ENCODE results near the gene C10orf143. TPM values are rescaled to one million over a fixed set of nuclear protein-coding genes. Genes with fewer than 3 reads are reported as not detected.

The C10orf143 gene
- total and polyA plus RNA-seq, 2 of the 8 experiments (the other 6 are each of a cell fraction or from before 2014, with no cell fraction given): 1.6 to 2.0 TPM

DNA sequence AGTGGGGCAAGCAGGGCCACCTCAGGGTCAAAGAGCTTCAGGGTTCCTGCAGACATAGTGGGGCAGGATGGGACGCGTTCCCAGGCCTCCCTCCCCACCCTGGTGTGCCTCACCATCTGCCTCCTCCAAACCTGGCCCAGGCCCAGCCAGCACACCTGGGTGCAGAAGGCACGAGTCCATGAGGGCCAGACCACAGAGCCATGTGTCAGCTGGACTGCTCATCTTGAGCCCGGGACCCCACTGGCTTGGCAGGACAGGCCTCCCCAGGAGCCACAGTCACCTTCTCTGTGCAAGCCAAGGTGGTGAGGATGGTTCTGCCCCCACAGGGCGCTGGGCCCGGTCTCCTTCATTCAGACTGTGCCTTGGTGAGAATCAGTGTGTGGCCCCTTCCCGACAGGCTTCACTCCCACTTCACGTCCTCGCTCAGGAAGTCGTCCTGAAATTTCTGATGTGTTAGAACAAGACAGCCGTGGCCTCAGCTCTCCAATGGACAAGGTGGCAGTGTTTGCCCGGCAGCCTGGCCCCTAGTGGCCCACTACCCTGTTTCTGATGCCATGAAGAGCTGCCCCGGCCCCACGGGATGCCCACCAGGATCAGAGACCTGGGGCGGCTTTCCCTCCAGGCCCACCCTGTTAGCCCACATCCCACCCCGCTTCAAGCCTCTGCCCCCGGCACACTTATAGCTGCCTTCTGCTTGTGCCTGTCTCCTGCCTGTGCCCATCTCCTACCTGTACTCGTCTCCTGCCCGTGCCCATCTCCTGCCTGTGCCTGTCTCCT lies 87.0 kb downstream of the C10orf143 start (continued):
- TF ChIP-seq HDAC2 (IDR thresholded peaks at IDR 0.05; ENCODE audit: borderline replicate concordance in 1 of 2, low read depth in 2 of 2, low read length in 2 of 2) (no peak), HDAC6 (IDR thresholded peaks at IDR 0.05; ENCODE audit: low read depth, low read length) (no peak), TEAD4 (IDR thresholded peaks at IDR 0.05; ENCODE audit: low read depth, low read length) (no peak), SIX5 (IDR thresholded peaks at IDR 0.05; ENCODE audit: low read depth, low read length) (no peak), BRCA1 (IDR thresholded peaks at IDR 0.05; ENCODE audit: low read depth, low read length) (no peak), RAD21 (IDR thresholded peaks at IDR 0.05 in 1 of 2, conservative IDR thresholded peaks at IDR 0.05 in 1 of 2; ENCODE audit: low read depth in 2 of 2, low read length in 2 of 2) (no peak), RBBP5 (IDR thresholded peaks at IDR 0.05; ENCODE audit: borderline replicate concordance, low read depth, low read length) (no peak), KDM5A (IDR thresholded peaks at IDR 0.05; ENCODE audit: low read length) (no peak)

Measured in H1 (cell line).